HepG2 (cell line): ENCODE data around the gene DOK4. TPM values are rescaled to one million over a fixed set of nuclear protein-coding genes. Genes with fewer than 3 reads are reported as not detected.

Experiments
- ATAC-seq: fragments of 200-7000 bp; cut with Tn5 transposase; 3 replicates; pipeline ENCODE4 v1.9.1; 2020; ENCODE audit warnings: mild to moderate bottlenecking, moderate library complexity
- BruUV-seq: library from RNA; stranded (reverse); fragments of 400-500 nt; replicated peaks from 2 replicates; lab custom pipeline; 2021; lab: Mats Ljungman, UMichigan
- CTCF ChIA-PET: fragments of 300-600 bp; formaldehyde crosslinking; extraction: SDS; loops from one replicate; lab custom pipeline; 2021; ENCODE audit warnings: low total read pairs, inconsistent platforms, low intra/inter-chr PET ratio; lab: Yijun Ruan, JAX
- POLR2A ChIA-PET: fragments of 350-600 bp; sonication (Branson Sonifier 250); formaldehyde crosslinking; loops from one replicate; lab custom pipeline; 2020; ENCODE audit warnings: antibody characterized with exemption, inconsistent platforms; lab: Yijun Ruan, JAX
- DNase-seq: peaks from one replicate; pipeline ENCODE4 v3.0.0-alpha.2; 2015; ENCODE audit warnings: low spot score
- FAIRE-seq: peaks from 3 replicates; lab custom pipeline; 2011; peaks lifted over from hg19 to GRCh38; lab: Jason Lieb, UNC
- H2AFZ ChIP-seq: one replicate; pipeline ENCODE4 v1.6.1; 2011; ENCODE audit warnings: low read length, inconsistent platforms
- H3K27ac ChIP-seq: fragments of 300-600 bp; 3 replicates; pipeline ENCODE4 v1.8.0; 2011; ENCODE audit warnings: mixed run types, mild to moderate bottlenecking, mixed read lengths, low read length, inconsistent platforms; ENCODE audit not compliant: insufficient read depth; ENCODE audit errors: extremely low read length
- H3K27me3 ChIP-seq, 2 experiments: fragments of 200-600 bp in 1 of 2; 2 replicates in 1 of 2; 3 replicates in 1 of 2; pipeline versions ENCODE4 v1.6.0 to v1.8.0; 2011; ENCODE audit warnings: low read length in 2 of 2, mild to moderate bottlenecking in 2 of 2, moderate library complexity in 2 of 2, inconsistent platforms in 1 of 2; ENCODE audit not compliant: insufficient read depth in 2 of 2, control insufficient read depth in 1 of 2
- H3K36me3 ChIP-seq, 2 experiments: fragments of 200-600 bp in 1 of 2; replicated peaks in 1 of 2; 2 replicates in 1 of 2; 3 replicates in 1 of 2; pipeline versions ENCODE4 v1.5.1 to v1.8.0; 2011; ENCODE audit warnings: low read length in 2 of 2, inconsistent platforms in 1 of 2; ENCODE audit not compliant: insufficient read depth in 2 of 2, control insufficient read depth in 1 of 2
- H3K4me1 ChIP-seq: 2 replicates; pipeline ENCODE4 v1.5.1; 2012; ENCODE audit warnings: low read length, inconsistent platforms; ENCODE audit not compliant: insufficient read depth
- H3K4me2 ChIP-seq: 2 replicates; pipeline ENCODE4 v1.6.0; 2011; ENCODE audit warnings: low read depth, low read length, inconsistent platforms
- H3K4me3 ChIP-seq, 3 experiments: fragments of 200-600 bp in 1 of 3; sonication (generic), shearing (Covaris generic) in 1 of 3; replicated peaks in 1 of 3; 2 replicates each; pipeline ENCODE4 v1.5.1; 2011 to 2016; ENCODE audit warnings: low read length in 3 of 3, inconsistent platforms in 2 of 3, low read depth in 2 of 3, mild to moderate bottlenecking in 2 of 3, control low read depth in 1 of 3, mixed read lengths in 1 of 3; ENCODE audit not compliant: insufficient read depth in 1 of 3
- H3K79me2 ChIP-seq: one replicate; pipeline ENCODE4 v1.6.1; 2011; ENCODE audit warnings: low read length, inconsistent platforms; ENCODE audit not compliant: insufficient read depth
- H3K9ac ChIP-seq: 2 replicates; pipeline ENCODE4 v1.6.0; 2011; ENCODE audit warnings: mild to moderate bottlenecking, low read depth, low read length, inconsistent platforms; ENCODE audit not compliant: insufficient read depth
- H3K9me3 ChIP-seq: 2 replicates; pipeline ENCODE4 v1.5.1; 2012; ENCODE audit warnings: mild to moderate bottlenecking, low read length
- H4K20me1 ChIP-seq: 2 replicates; pipeline ENCODE4 v1.6.0; 2011; ENCODE audit warnings: inconsistent platforms, mild to moderate bottlenecking, low read length, moderate library complexity; ENCODE audit not compliant: insufficient read depth
- PATZ1 ChIP-seq: sonication (generic); formaldehyde crosslinking; IDR thresholded peaks from 2 replicates; pipeline ENCODE4 v1.4.0; 2020; ENCODE audit warnings: missing genetic modification reagents
- ZBTB33 ChIP-seq: sonication (generic); formaldehyde crosslinking; IDR thresholded peaks from 2 replicates; pipeline ENCODE4 v1.4.0; 2020; ENCODE audit warnings: missing genetic modification reagents
- ZFX ChIP-seq: sonication (generic); formaldehyde crosslinking; IDR thresholded peaks from 2 replicates; pipeline ENCODE4 v1.4.0; 2020; ENCODE audit warnings: mild to moderate bottlenecking, low read depth, missing genetic modification reagents, moderate library complexity
- ZNF180 ChIP-seq: sonication (generic); formaldehyde crosslinking; IDR thresholded peaks from 2 replicates; pipeline ENCODE4 v1.4.0; 2020; ENCODE audit warnings: low read depth, missing genetic modification reagents, borderline replicate concordance
- ZNF768 ChIP-seq: sonication (generic); formaldehyde crosslinking; IDR thresholded peaks from 2 replicates; pipeline ENCODE4 v1.4.0; 2020; ENCODE audit warnings: missing genetic modification reagents
- WGBS: methylation state at CpG from one replicate; pipeline ENCODE4 v1.1.6; 2017; ENCODE audit warnings: low lambda C conversion rate; 5-methylcytosine and 5-hydroxymethylcytosine counted together
- in situ Hi-C: cut with HindIII; loops from 2 replicates; pipeline ENCODE4 v1.10.0; 2017; ENCODE audit warnings: low pct_unique_long_range_greater_than_20kb; ENCODE audit not compliant: extremely low pct_ligation_motif_present
- intact Hi-C: fragments of 100-400 bp; cut with micrococcal nuclease; formaldehyde crosslinking; loops from one replicate; pipeline ENCODE4 v1.10.0; 2022; ENCODE audit not compliant: unreplicated experiment
- polyA plus RNA-seq, 8 experiments: library from polyadenylated mRNA; depleted of rRNA in 3 of 8; stranded (reverse) in 7 of 8; unstranded in 1 of 8; fragments of >200 nt; fragmentation: Illumina TruSeq in 4 of 8; extraction: Trizol in 4 of 8; gene quantifications; 2 replicates each; pipeline versions ENCODE4 v1.2.1 to v1.2.3, GENCODE V29; 2011 to 2016; ENCODE audit warnings: low read depth in 4 of 8, missing spikeins in 1 of 8, mixed read lengths in 1 of 8; ENCODE audit not compliant: insufficient read depth in 1 of 8
- total RNA-seq, 5 experiments: library from RNA; depleted of rRNA; stranded (reverse); fragments of >200 nt; fragmentation: Illumina TruSeq; extraction: Trizol; gene quantifications; 2 replicates each; pipeline ENCODE4 v1.2.3, GENCODE V29; 2016; ENCODE audit warnings: low read depth in 1 of 5

The DOK4 gene
- total and polyA plus RNA-seq, 2 of the 13 experiments (the other 11 are each of a cell fraction or from before 2014, with no cell fraction given): 52.7 to 70.0 TPM

- TF ChIP-seq ZNF180 (CRISPR knock-in tag): peak; percentile 99; the same call in 1 of the 2 replicates
- peak; percentile 83 for TF ChIP-seq ZNF768 (CRISPR knock-in tag)
Observed at GRCh38 chr16:57509231-57509923, 23.1 kb upstream of the DOK4 start (continued).

GRCh38 chr16:57508035-57508425 lies 21.7 kb upstream of the DOK4 start:
- no TSS peak for BruUV-seq
- ATAC-seq: peak; percentile 47
- intact Hi-C loops: no loop called here
- Histone ChIP-seq H3K4me3 (no peak overlapping the region; a peak in 1 of 6 replicates), H3K4me1 (peaks cover 35% of the 10 kb centered on the region), H3K4me2 (no peak overlapping the region), H3K9ac (no peak overlapping the region), H3K36me3 (no peaks in the 10 kb centered on the region), H3K27ac (no peak overlapping the region)
- CTCF ChIA-PET: no interaction called here
- TF ChIP-seq PATZ1 (CRISPR knock-in tag) (peak; percentile 46; the same call in 1 of the 2 replicates), ZBTB33 (CRISPR knock-in tag) (no peak), ZFX (CRISPR knock-in tag) (0 out of 2 replicates have a peak, but pooled peaks have one; percentile 28)
- TF ChIP-seq, all 625 proteins: peak for 2
- no peaks in the 10 kb centered on the region for H4K20me1 ChIP-seq
- no peaks in the 10 kb centered on the region for H3K9me3 ChIP-seq
- H3K27me3 ChIP-seq: peaks cover 8 to 40% of the 10 kb centered on the region in 2 experiments; a peak in 4 of 5 replicates
- H3K79me2 ChIP-seq: no peaks in the 10 kb centered on the region
- FAIRE-seq (no peak), DNase-seq (no peak)
- H2AFZ ChIP-seq: no peak overlapping the region
- whole genome bisulfite sequencing: 52% methylated on average over 2 of the region's 3 CpGs
- POLR2A ChIA-PET: interaction anchor here (0.8 to 3.5 kb wide), 3 partner anchors 21 to 61 kb away, joined by 3 to 11 read pairs (median 3); partner anchors contain the start of genes CIAPIN1 and COQ9
- in situ Hi-C loops: no loop called here
